ENCODE results near the gene NADSYN1. TPM values are rescaled to one million over a fixed set of nuclear protein-coding genes. Genes with fewer than 3 reads are reported as not detected.

The NADSYN1 gene
- polyA plus RNA-seq, 3 donors: 44.1 to 162 (median 44.8) TPM

DNA sequence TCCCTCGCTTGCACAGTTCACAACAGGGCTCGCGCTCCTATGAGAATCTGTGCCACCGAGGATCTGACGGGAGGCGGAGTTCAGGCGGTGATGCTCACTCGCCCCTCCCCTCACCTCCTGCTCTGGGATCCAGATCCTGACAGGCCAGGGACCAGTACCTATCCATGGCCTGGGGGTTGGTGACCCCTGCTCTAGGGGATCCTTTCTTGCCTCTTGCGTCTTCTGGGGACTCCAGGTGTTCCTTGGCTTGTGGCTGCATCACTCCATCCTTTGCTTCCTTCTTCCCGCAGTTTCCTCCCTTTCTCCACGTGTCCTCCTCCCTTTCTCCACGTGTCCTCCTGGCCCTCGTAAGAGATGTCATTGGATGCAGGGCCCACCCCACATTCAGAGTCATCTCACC lies 43.4 kb downstream of the NADSYN1 start:
- intact Hi-C loops (cut with micrococcal nuclease): no loop called here
- H3K27me3 Mint-ChIP-seq (ENCODE audit: low read depth in 3 of 3): peaks cover 0 to 3% (median 2%) of the 10 kb centered on the region in 3 donors
- H2AFZ ChIP-seq (ENCODE audit: insufficient read depth, low read depth, low read length, poor library complexity, severe bottlenecking): no peak overlapping the region
- H3K36me3 ChIP-seq (replicated peaks in 1 of 2; ENCODE audit: control insufficient read depth in 1 of 2, insufficient read depth in 2 of 2, low read length in 2 of 2): peaks cover 90 to 99% of the 10 kb centered on the region in 2 donors
- DNase-seq: no peak
- H3K79me2 ChIP-seq (ENCODE audit: insufficient read depth, low read length): no peaks in the 10 kb centered on the region
- H3K9me3 Mint-ChIP-seq: no peaks in the 10 kb centered on the region
- H3K9ac ChIP-seq (ENCODE audit: insufficient read depth, low read length, poor library complexity, severe bottlenecking): no peak overlapping the region
- H3K4me1 ChIP-seq (ENCODE audit: control insufficient read depth in 1 of 2, insufficient read depth in 2 of 2, low read length in 2 of 2): no peaks in the 10 kb centered on the region
- WGBS (ENCODE audit: insufficient coverage): 98% methylated on average over 13 of the region's 13 CpGs
- H3K9me3 ChIP-seq (replicated peaks in 1 of 2; ENCODE audit: control insufficient read depth in 1 of 2, insufficient read depth in 1 of 2, low read length in 2 of 2): no peaks in the 10 kb centered on the region
- H3K4me3 Mint-ChIP-seq: no peak overlapping the region
- peaks cover 8% of the 10 kb centered on the region for H4K20me1 ChIP-seq (ENCODE audit: insufficient read depth, low read length)
- H3K27me3 ChIP-seq (ENCODE audit: control insufficient read depth in 2 of 2, insufficient read depth in 2 of 2, low read length in 2 of 2): no peaks in the 10 kb centered on the region
- H3K4me1 Mint-ChIP-seq: peaks cover 4% of the 10 kb centered on the region
- no peak overlapping the region for H3K27ac ChIP-seq (ENCODE audit: low read depth in 1 of 2, low read length in 2 of 2)
- TF ChIP-seq, protein P1, sequence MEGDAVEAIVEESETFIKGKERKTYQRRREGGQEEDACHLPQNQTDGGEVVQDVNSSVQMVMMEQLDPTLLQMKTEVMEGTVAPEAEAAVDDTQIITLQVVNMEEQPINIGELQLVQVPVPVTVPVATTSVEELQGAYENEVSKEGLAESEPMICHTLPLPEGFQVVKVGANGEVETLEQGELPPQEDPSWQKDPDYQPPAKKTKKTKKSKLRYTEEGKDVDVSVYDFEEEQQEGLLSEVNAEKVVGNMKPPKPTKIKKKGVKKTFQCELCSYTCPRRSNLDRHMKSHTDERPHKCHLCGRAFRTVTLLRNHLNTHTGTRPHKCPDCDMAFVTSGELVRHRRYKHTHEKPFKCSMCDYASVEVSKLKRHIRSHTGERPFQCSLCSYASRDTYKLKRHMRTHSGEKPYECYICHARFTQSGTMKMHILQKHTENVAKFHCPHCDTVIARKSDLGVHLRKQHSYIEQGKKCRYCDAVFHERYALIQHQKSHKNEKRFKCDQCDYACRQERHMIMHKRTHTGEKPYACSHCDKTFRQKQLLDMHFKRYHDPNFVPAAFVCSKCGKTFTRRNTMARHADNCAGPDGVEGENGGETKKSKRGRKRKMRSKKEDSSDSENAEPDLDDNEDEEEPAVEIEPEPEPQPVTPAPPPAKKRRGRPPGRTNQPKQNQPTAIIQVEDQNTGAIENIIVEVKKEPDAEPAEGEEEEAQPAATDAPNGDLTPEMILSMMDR (IDR thresholded peaks at IDR 0.05): no peak
- H3K36me3 Mint-ChIP-seq: peaks cover 84 to 97% of the 10 kb centered on the region in 2 donors
- H3K4me2 ChIP-seq (replicated peaks; ENCODE audit: extremely low read depth, low read length, poor library complexity, severe bottlenecking): no peak overlapping the region
- no peak overlapping the region for H3K4me3 ChIP-seq (replicated peaks in 1 of 3; ENCODE audit: low read depth in 2 of 3, low read length in 3 of 3)
- H3K27ac Mint-ChIP-seq: peak overlapping the region in 3 of 7 donors; percentile 4 to 40 (median 38)

DNA sequence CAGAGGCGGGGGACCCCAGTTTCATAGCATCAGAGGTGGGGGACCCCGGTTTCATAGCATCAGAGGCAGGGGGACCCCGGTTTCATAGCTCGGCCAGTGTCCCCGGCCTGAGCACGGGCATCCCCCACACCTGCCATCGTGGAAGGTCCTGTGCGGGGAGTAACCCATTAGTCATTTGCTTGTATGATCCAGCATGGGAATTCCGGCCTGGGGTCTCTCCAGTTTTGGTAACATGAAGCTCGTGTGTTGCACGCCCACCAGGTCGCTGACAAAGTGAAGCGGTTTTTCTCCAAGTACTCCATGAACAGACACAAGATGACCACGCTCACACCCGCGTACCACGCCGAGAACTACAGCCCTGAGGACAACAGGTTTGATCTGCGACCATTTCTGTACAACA lies 45.1 kb downstream of the NADSYN1 start:
- H3K27me3 Mint-ChIP-seq (ENCODE audit: low read depth in 3 of 3): peaks cover 0 to 3% (median 2%) of the 10 kb centered on the region in 3 donors
- WGBS (ENCODE audit: insufficient coverage): 99% methylated on average over 19 of the region's 19 CpGs

More for the DNA sequence above, 45.1 kb downstream of the NADSYN1 start:
- Histone ChIP-seq H3K4me1 (ENCODE audit: control insufficient read depth in 1 of 2, insufficient read depth in 2 of 2, low read length in 2 of 2) (no peaks in the 10 kb centered on the region), H3K36me3 (replicated peaks in 1 of 2; ENCODE audit: control insufficient read depth in 1 of 2, insufficient read depth in 2 of 2, low read length in 2 of 2) (peaks cover 84 to 95% of the 10 kb centered on the region in 2 donors), H3K27me3 (ENCODE audit: control insufficient read depth in 2 of 2, insufficient read depth in 2 of 2, low read length in 2 of 2) (no peaks in the 10 kb centered on the region), H2AFZ (ENCODE audit: insufficient read depth, low read depth, low read length, poor library complexity, severe bottlenecking) (no peak overlapping the region), H3K79me2 (ENCODE audit: insufficient read depth, low read length) (no peaks in the 10 kb centered on the region), H3K27ac (ENCODE audit: low read depth in 1 of 2, low read length in 2 of 2) (no peak overlapping the region), H4K20me1 (ENCODE audit: insufficient read depth, low read length) (peaks cover 8% of the 10 kb centered on the region), H3K9ac (ENCODE audit: insufficient read depth, low read length, poor library complexity, severe bottlenecking) (no peak overlapping the region), H3K9me3 (replicated peaks in 1 of 2; ENCODE audit: control insufficient read depth in 1 of 2, insufficient read depth in 1 of 2, low read length in 2 of 2) (no peaks in the 10 kb centered on the region), H3K4me2 (replicated peaks; ENCODE audit: extremely low read depth, low read length, poor library complexity, severe bottlenecking) (no peak overlapping the region), H3K4me3 (replicated peaks in 1 of 3; ENCODE audit: low read depth in 2 of 3, low read length in 3 of 3) (no peak overlapping the region)
- DNase-seq: no peak
- Mint-ChIP-seq H3K4me3 (peak overlapping the region in 1 of 2 donors; percentile 24), H3K27ac (no peak overlapping the region), H3K4me1 (peaks cover 4% of the 10 kb centered on the region), H3K9me3 (no peaks in the 10 kb centered on the region), H3K36me3 (peaks cover 75 to 97% of the 10 kb centered on the region in 2 donors)
- intact Hi-C loops (cut with micrococcal nuclease): no loop called here
- TF ChIP-seq, protein P1 (IDR thresholded peaks at IDR 0.05): no peak

Measured in CD14-positive monocyte (primary cell).